BLaER1 (cell line): ENCODE measurements around the gene CRYGD.

ENCODE experiments used
- H3K27ac ChIP-seq: shearing (Covaris generic); formaldehyde crosslinking; 2 replicates; pipeline ENCODE4 v1.8.1; 2022
- H3K27me3 ChIP-seq: shearing (Covaris generic); formaldehyde crosslinking; 2 replicates; pipeline ENCODE4 v1.8.1; 2022
- H3K36me3 ChIP-seq: shearing (Covaris generic); formaldehyde crosslinking; 2 replicates; pipeline ENCODE4 v1.8.1; 2022
- H3K4me1 ChIP-seq: shearing (Covaris generic); formaldehyde crosslinking; 2 replicates; pipeline ENCODE4 v1.8.1; 2022
- H3K4me2 ChIP-seq: shearing (Covaris generic); formaldehyde crosslinking; 2 replicates; pipeline ENCODE4 v1.8.1; 2022
- H3K4me3 ChIP-seq: shearing (Covaris generic); formaldehyde crosslinking; 2 replicates; pipeline ENCODE4 v1.8.1; 2022
- H3K9ac ChIP-seq: shearing (Covaris generic); formaldehyde crosslinking; 2 replicates; pipeline ENCODE4 v1.8.1; 2022
- H3K9me3 ChIP-seq: shearing (Covaris generic); formaldehyde crosslinking; 2 replicates; pipeline ENCODE4 v1.8.1; 2022
- H4K20me1 ChIP-seq: shearing (Covaris generic); formaldehyde crosslinking; 2 replicates; pipeline ENCODE4 v1.8.1; 2022
- Cebpa-rat ChIP-seq: shearing (Covaris generic); IDR thresholded peaks from 2 replicates; pipeline ENCODE4 v1.8.1; 2022

Gene CRYGD

GRCh38 chr2:208092093-208092832 is 32.1 kb downstream of the CRYGD start:
- H3K4me2 ChIP-seq = peak overlapping the region; percentile 46; the same call in 1 of the 2 replicates
- TF ChIP-seq Cebpa-rat = no peak

GRCh38 chr2:208090420-208090819 is 33.9 kb downstream of the CRYGD start:
- Histone ChIP-seq H4K20me1 (no peaks in the 10 kb centered on the region), H3K4me2 (no peak overlapping the region), H3K36me3 (no peaks in the 10 kb centered on the region), H3K4me1 (peaks cover 20% of the 10 kb centered on the region), H3K9me3 (peaks cover 10% of the 10 kb centered on the region), H3K9ac (no peak overlapping the region), H3K27ac (no peak overlapping the region), H3K4me3 (no peak overlapping the region), H3K27me3 (no peaks in the 10 kb centered on the region)
- no peak for TF ChIP-seq Cebpa-rat

More at GRCh38 chr2:208092093-208092832, 32.1 kb downstream of the CRYGD start:
- H3K4me1 ChIP-seq = peaks cover 30% of the 10 kb centered on the region
- H3K27ac ChIP-seq = no peak overlapping the region
- H3K9ac ChIP-seq = no peak overlapping the region
- H3K4me3 ChIP-seq = no peak overlapping the region
- no peaks in the 10 kb centered on the region for H3K27me3 ChIP-seq
- no peaks in the 10 kb centered on the region for H4K20me1 ChIP-seq
- peaks cover 13% of the 10 kb centered on the region for H3K9me3 ChIP-seq
- H3K36me3 ChIP-seq = no peaks in the 10 kb centered on the region

- Histone ChIP-seq H3K36me3 (no peaks in the 10 kb centered on the region), H3K27me3 (no peaks in the 10 kb centered on the region), H3K9ac (no peak overlapping the region), H3K4me3 (no peak overlapping the region), H3K4me1 (no peaks in the 10 kb centered on the region), H3K9me3 (no peaks in the 10 kb centered on the region; the same call in 1 of the 2 replicates), H3K27ac (no peak overlapping the region), H3K4me2 (no peak overlapping the region), H4K20me1 (no peaks in the 10 kb centered on the region)
- no peak for TF ChIP-seq Cebpa-rat
Measured at GRCh38 chr2:208086029-208086428, 38.3 kb downstream of the CRYGD start.

- peaks cover 10% of the 10 kb centered on the region for H3K9me3 ChIP-seq
- H4K20me1 ChIP-seq = no peaks in the 10 kb centered on the region
- no peaks in the 10 kb centered on the region for H3K36me3 ChIP-seq
- no peak for TF ChIP-seq Cebpa-rat
- no peaks in the 10 kb centered on the region for H3K4me1 ChIP-seq
- H3K4me3 ChIP-seq = no peak overlapping the region
- H3K4me2 ChIP-seq = no peak overlapping the region
- H3K27ac ChIP-seq = no peak overlapping the region
- no peaks in the 10 kb centered on the region for H3K27me3 ChIP-seq
- H3K9ac ChIP-seq = no peak overlapping the region
Measured at GRCh38 chr2:208083807-208084206, 40.5 kb downstream of the CRYGD start.

GRCh38 chr2:208077276-208077675 is 47.0 kb downstream of the CRYGD start:
- no peak for TF ChIP-seq Cebpa-rat
- no peak overlapping the region for H3K27ac ChIP-seq

GRCh38 chr2:208074610-208075356 is 49.5 kb downstream of the CRYGD start:
- Histone ChIP-seq H3K4me1 (peaks cover 13% of the 10 kb centered on the region), H3K4me2 (no peak overlapping the region), H3K4me3 (no peak overlapping the region), H3K27ac (no peak overlapping the region), H3K27me3 (no peaks in the 10 kb centered on the region), H3K9ac (no peak overlapping the region), H4K20me1 (no peaks in the 10 kb centered on the region), H3K9me3 (peaks cover 11% of the 10 kb centered on the region; the same call in 1 of the 2 replicates), H3K36me3 (no peaks in the 10 kb centered on the region)
- TF ChIP-seq Cebpa-rat = no peak

More at GRCh38 chr2:208077276-208077675, 47.0 kb downstream of the CRYGD start:
- H3K4me3 ChIP-seq = no peak overlapping the region
- no peak overlapping the region for H3K9ac ChIP-seq
- no peaks in the 10 kb centered on the region for H4K20me1 ChIP-seq
- H3K27me3 ChIP-seq = no peaks in the 10 kb centered on the region
- H3K4me1 ChIP-seq = peaks cover 13% of the 10 kb centered on the region
- no peaks in the 10 kb centered on the region for H3K36me3 ChIP-seq
- no peak overlapping the region for H3K4me2 ChIP-seq
- H3K9me3 ChIP-seq = peaks cover 20% of the 10 kb centered on the region

GRCh38 chr2:208072250-208072892 is 52.0 kb downstream of the CRYGD start:
- H3K4me2 ChIP-seq = no peak overlapping the region
- no peak for TF ChIP-seq Cebpa-rat
- H3K9ac ChIP-seq = no peak overlapping the region
- no peak overlapping the region for H3K27ac ChIP-seq
- H3K4me1 ChIP-seq = peaks cover 8% of the 10 kb centered on the region
- H3K9me3 ChIP-seq = no peaks in the 10 kb centered on the region
- H3K4me3 ChIP-seq = no peak overlapping the region
- no peaks in the 10 kb centered on the region for H4K20me1 ChIP-seq
- H3K27me3 ChIP-seq = no peaks in the 10 kb centered on the region
- no peaks in the 10 kb centered on the region for H3K36me3 ChIP-seq
